Endothelial cell of umbilical vein (primary cell): Measurements from ENCODE around the gene FYN. TPM values are rescaled to one million over a fixed set of nuclear protein-coding genes. Genes with fewer than 3 reads are reported as not detected.

ENCODE experiments used
- BruUV-seq: library from RNA; stranded (reverse); fragments of 400-500 nt; replicated peaks from 2 replicates; lab custom pipeline; 2021; lab: Mats Ljungman, UMichigan
- CTCF ChIA-PET: fragments of 300-600, 350-600 bp; sonication (Branson Sonifier 250); formaldehyde crosslinking; loops from one replicate; lab custom pipeline; 2021; ENCODE audit warnings: antibody characterized with exemption, inconsistent platforms; lab: Charles Lee
- POLR2A ChIA-PET: fragments of 300-600, 350-600 bp; sonication (Branson Sonifier 250); formaldehyde crosslinking; loops from one replicate; lab custom pipeline; 2021; ENCODE audit warnings: antibody characterized with exemption, inconsistent platforms; lab: Charles Lee
- DNase-seq: peaks from one replicate; pipeline ENCODE4 v3.0.0-alpha.2; 2011; ENCODE audit warnings: low read depth, low spot score
- FAIRE-seq: peaks from 2 replicates; lab custom pipeline; 2011; peaks lifted over from hg19 to GRCh38; lab: Jason Lieb, UNC
- H2AFZ ChIP-seq: 2 replicates; pipeline ENCODE4 v1.6.0; 2012; ENCODE audit warnings: low read depth, low read length, control low read depth, inconsistent platforms
- H3K27ac ChIP-seq: 2 replicates; pipeline ENCODE4 v1.5.1; 2011; ENCODE audit warnings: low read depth, mild to moderate bottlenecking, control low read depth, low read length, moderate library complexity; ENCODE audit not compliant: insufficient read depth
- H3K27me3 ChIP-seq, 2 experiments: 2 replicates each; pipeline versions ENCODE4 v1.6.0 to v1.6.1; 2011; ENCODE audit warnings: low read length in 2 of 2, mixed read lengths in 1 of 2; ENCODE audit not compliant: control insufficient read depth in 2 of 2, insufficient read depth in 2 of 2
- H3K36me3 ChIP-seq, 2 experiments: 2 replicates in 1 of 2; 3 replicates in 1 of 2; pipeline ENCODE4 v1.5.1; 2011; ENCODE audit warnings: low read length in 2 of 2, mild to moderate bottlenecking in 1 of 2, moderate library complexity in 1 of 2; ENCODE audit not compliant: control insufficient read depth in 2 of 2, insufficient read depth in 2 of 2; ENCODE audit errors: extremely low read depth in 1 of 2
- H3K4me1 ChIP-seq: 3 replicates; pipeline ENCODE4 v1.5.1; 2011; ENCODE audit warnings: mild to moderate bottlenecking, low read length; ENCODE audit not compliant: control insufficient read depth, insufficient read depth; ENCODE audit errors: extremely low read depth
- H3K4me2 ChIP-seq: 2 replicates; pipeline ENCODE4 v1.6.1; 2011; ENCODE audit warnings: low read length, control low read depth, mixed read lengths; ENCODE audit not compliant: insufficient read depth
- H3K4me3 ChIP-seq, 3 experiments: fragments of 200-600 bp in 1 of 3; sonication (generic), shearing (Covaris generic) in 1 of 3; replicated peaks in 1 of 3; 2 replicates each; pipeline ENCODE4 v1.5.1; 2011 to 2016; ENCODE audit warnings: control low read depth in 3 of 3, low read length in 3 of 3, mild to moderate bottlenecking in 2 of 3, inconsistent platforms in 1 of 3, low read depth in 1 of 3, moderate library complexity in 1 of 3; ENCODE audit not compliant: insufficient read depth in 1 of 3
- H3K79me2 ChIP-seq: 2 replicates; pipeline ENCODE4 v1.6.0; 2012; ENCODE audit warnings: low read length, inconsistent platforms; ENCODE audit not compliant: control insufficient read depth, insufficient read depth
- H3K9ac ChIP-seq: replicated peaks from 2 replicates; pipeline ENCODE3; 2011; ENCODE audit warnings: low read length, control low read depth; ENCODE audit not compliant: insufficient read depth; ENCODE audit errors: extremely low read depth
- H3K9me1 ChIP-seq: replicated peaks from 3 replicates; pipeline ENCODE4 v1.6.0; 2011; ENCODE audit warnings: mild to moderate bottlenecking, low read length; ENCODE audit not compliant: control insufficient read depth, insufficient read depth; ENCODE audit errors: extremely low read depth
- H3K9me3 ChIP-seq: replicated peaks from 2 replicates; pipeline ENCODE4 v1.5.1; 2012; ENCODE audit warnings: low read length, inconsistent platforms; ENCODE audit not compliant: control insufficient read depth, insufficient read depth
- H4K20me1 ChIP-seq: replicated peaks from 2 replicates; pipeline ENCODE3; 2011; ENCODE audit warnings: mild to moderate bottlenecking, low read length; ENCODE audit not compliant: control insufficient read depth, insufficient read depth; ENCODE audit errors: extremely low read depth
- EZH2 ChIP-seq: IDR thresholded peaks from 2 replicates; pipeline ENCODE4 v1.6.1; 2012; ENCODE audit warnings: borderline replicate concordance, low read depth, mild to moderate bottlenecking, moderate library complexity, low read length, inconsistent platforms; ENCODE audit not compliant: severe bottlenecking
- FOS ChIP-seq: IDR thresholded peaks from 2 replicates; pipeline ENCODE4 v1.6.1; 2011; ENCODE audit warnings: mild to moderate bottlenecking, low read length, moderate library complexity, borderline replicate concordance; ENCODE audit not compliant: insufficient read depth
- GATA2 ChIP-seq: IDR thresholded peaks from 2 replicates; pipeline ENCODE4 v1.7.0; 2011; ENCODE audit warnings: low read depth, mild to moderate bottlenecking, moderate library complexity, mixed read lengths, low read length; ENCODE audit not compliant: insufficient read length, insufficient read depth
- JUN ChIP-seq: IDR thresholded peaks from 2 replicates; pipeline ENCODE4 v1.6.1; 2011; ENCODE audit warnings: borderline replicate concordance, low read depth; ENCODE audit not compliant: insufficient read length, insufficient read depth
- MYC ChIP-seq: IDR thresholded peaks from one replicate; pipeline ENCODE4 v1.6.1; 2011; ENCODE audit warnings: mild to moderate bottlenecking, low read depth, low read length
- POLR2A ChIP-seq: IDR thresholded peaks from 2 replicates; pipeline ENCODE4 v1.6.1; 2012; ENCODE audit warnings: low read depth, mild to moderate bottlenecking, control low read depth, low read length
- POLR2AphosphoS5 ChIP-seq: IDR thresholded peaks from 2 replicates; pipeline ENCODE4 v1.6.1; 2012; ENCODE audit warnings: low read depth, mild to moderate bottlenecking, control low read depth, low read length, moderate library complexity; ENCODE audit not compliant: insufficient read depth
- dilution Hi-C: fragments of 300-500 bp; cut with MboI; formaldehyde crosslinking; loops from one replicate; pipeline ENCODE4 v1.15.0; 2019; ENCODE audit warnings: low sequenced_read_pairs; ENCODE audit not compliant: extremely low pct_ligation_motif_present
- intact Hi-C: fragments of 100-400 bp; cut with micrococcal nuclease; formaldehyde crosslinking; loops from one replicate; pipeline ENCODE4 v1.10.0; 2022
- polyA plus RNA-seq, 4 experiments: library from polyadenylated mRNA; depleted of rRNA in 3 of 4; stranded (reverse) in 3 of 4; unstranded in 1 of 4; fragments of >200 nt; gene quantifications; 2 replicates each; pipeline versions ENCODE4 v1.2.1 to v1.2.3, GENCODE V29; 2011 to 2012; ENCODE audit warnings: missing spikeins in 1 of 4
- total RNA-seq: library from RNA; stranded (reverse); gene quantifications from 2 replicates; pipeline ENCODE4 v1.2.3, GENCODE V29; 2021
- TF ChIP-seq, protein P1 (sequence below): IDR thresholded peaks from 2 replicates; pipeline ENCODE4 v1.6.1; 2011; ENCODE audit not compliant: insufficient read depth, insufficient read length
- TF ChIP-seq, protein P2 (sequence below), 2 donors: IDR thresholded peaks; 1 replicate in 1 of 2; 2 replicates in 1 of 2; pipeline ENCODE4 v1.5.1; 2011; ENCODE audit warnings: low read length in 2 of 2, mild to moderate bottlenecking in 2 of 2, moderate library complexity in 2 of 2, control low read depth in 1 of 2, inconsistent platforms in 1 of 2, low read depth in 1 of 2; ENCODE audit not compliant: insufficient read depth in 1 of 2; ENCODE audit errors: extremely low read depth in 1 of 2

The FYN gene
- total and polyA plus RNA-seq, 2 donors (not counting 3 experiments of a cell fraction or from before 2014, with no cell fraction given), result 69.0 to 143 TPM

DNA sequence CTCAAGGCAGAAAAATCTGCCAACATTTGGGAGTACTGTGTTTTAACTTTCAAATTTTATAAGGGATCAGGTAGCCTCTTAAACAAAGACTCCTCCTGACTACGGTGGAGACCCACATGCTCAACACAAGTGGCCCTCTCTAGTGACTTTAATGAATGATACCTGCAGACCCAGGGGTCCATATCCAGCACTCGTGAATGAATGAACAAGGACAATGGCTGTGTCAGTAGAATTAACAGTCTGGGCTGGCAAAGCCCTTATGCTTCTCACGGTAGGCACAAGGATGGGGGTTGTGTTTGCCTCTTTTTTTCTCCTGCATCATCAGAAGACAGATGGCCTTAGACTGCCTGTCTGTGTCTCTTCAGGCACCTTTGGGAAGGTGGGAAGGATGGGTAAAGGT lies 154.9 kb downstream of the FYN start:
- DNase-seq (no peak), FAIRE-seq (no peak)
- Histone ChIP-seq H3K4me1 (no peaks in the 10 kb centered on the region), H3K4me3 (no peak overlapping the region), H3K4me2 (no peak overlapping the region), H3K9ac (no peak overlapping the region), H3K9me3 (no peaks in the 10 kb centered on the region), H3K79me2 (no peaks in the 10 kb centered on the region), H3K27me3 (no peaks in the 10 kb centered on the region), H3K36me3 (peaks cover 0 to 13% of the 10 kb centered on the region in 2 experiments), H3K9me1 (no peaks in the 10 kb centered on the region), H4K20me1 (no peaks in the 10 kb centered on the region), H3K27ac (no peak overlapping the region), H2AFZ (no peak overlapping the region)
- CTCF ChIA-PET, result interaction anchor here (1.0 kb wide), 1 partner anchor 274 kb away, joined by 3 read pairs; no protein-coding TSS in a partner anchor
- TF ChIP-seq, protein P1, sequence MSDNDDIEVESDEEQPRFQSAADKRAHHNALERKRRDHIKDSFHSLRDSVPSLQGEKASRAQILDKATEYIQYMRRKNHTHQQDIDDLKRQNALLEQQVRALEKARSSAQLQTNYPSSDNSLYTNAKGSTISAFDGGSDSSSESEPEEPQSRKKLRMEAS, result no peak
- no peak for TF ChIP-seq POLR2AphosphoS5
- TF ChIP-seq MYC, result no peak
- no peak for TF ChIP-seq POLR2A
- TF ChIP-seq JUN, result no peak
- no peak for TF ChIP-seq FOS
- TF ChIP-seq EZH2, result no peak
- TF ChIP-seq, protein P2, sequence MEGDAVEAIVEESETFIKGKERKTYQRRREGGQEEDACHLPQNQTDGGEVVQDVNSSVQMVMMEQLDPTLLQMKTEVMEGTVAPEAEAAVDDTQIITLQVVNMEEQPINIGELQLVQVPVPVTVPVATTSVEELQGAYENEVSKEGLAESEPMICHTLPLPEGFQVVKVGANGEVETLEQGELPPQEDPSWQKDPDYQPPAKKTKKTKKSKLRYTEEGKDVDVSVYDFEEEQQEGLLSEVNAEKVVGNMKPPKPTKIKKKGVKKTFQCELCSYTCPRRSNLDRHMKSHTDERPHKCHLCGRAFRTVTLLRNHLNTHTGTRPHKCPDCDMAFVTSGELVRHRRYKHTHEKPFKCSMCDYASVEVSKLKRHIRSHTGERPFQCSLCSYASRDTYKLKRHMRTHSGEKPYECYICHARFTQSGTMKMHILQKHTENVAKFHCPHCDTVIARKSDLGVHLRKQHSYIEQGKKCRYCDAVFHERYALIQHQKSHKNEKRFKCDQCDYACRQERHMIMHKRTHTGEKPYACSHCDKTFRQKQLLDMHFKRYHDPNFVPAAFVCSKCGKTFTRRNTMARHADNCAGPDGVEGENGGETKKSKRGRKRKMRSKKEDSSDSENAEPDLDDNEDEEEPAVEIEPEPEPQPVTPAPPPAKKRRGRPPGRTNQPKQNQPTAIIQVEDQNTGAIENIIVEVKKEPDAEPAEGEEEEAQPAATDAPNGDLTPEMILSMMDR (IDR thresholded peaks at IDR 0.05; ENCODE audit: extremely low read depth in 1 of 2, insufficient read depth in 1 of 2, low read depth in 1 of 2, low read length in 2 of 2), result no peak
- TF ChIP-seq GATA2, result no peak
- intact Hi-C loops (no loop called here), dilution Hi-C loops (no loop called here)
- POLR2A ChIA-PET, result no interaction called here
- no TSS peak for BruUV-seq
